HG03060 (cell line): ENCODE data around the gene ITGB5.

ENCODE experiments used
- ATAC-seq: cut with Tn5 transposase; IDR thresholded peaks from one replicate; pipeline ENCODE4 v1.9.1; 2021; ENCODE audit warnings: low read depth, moderate number of reproducible peaks; ENCODE audit not compliant: unreplicated experiment

Gene ITGB5, protein sequence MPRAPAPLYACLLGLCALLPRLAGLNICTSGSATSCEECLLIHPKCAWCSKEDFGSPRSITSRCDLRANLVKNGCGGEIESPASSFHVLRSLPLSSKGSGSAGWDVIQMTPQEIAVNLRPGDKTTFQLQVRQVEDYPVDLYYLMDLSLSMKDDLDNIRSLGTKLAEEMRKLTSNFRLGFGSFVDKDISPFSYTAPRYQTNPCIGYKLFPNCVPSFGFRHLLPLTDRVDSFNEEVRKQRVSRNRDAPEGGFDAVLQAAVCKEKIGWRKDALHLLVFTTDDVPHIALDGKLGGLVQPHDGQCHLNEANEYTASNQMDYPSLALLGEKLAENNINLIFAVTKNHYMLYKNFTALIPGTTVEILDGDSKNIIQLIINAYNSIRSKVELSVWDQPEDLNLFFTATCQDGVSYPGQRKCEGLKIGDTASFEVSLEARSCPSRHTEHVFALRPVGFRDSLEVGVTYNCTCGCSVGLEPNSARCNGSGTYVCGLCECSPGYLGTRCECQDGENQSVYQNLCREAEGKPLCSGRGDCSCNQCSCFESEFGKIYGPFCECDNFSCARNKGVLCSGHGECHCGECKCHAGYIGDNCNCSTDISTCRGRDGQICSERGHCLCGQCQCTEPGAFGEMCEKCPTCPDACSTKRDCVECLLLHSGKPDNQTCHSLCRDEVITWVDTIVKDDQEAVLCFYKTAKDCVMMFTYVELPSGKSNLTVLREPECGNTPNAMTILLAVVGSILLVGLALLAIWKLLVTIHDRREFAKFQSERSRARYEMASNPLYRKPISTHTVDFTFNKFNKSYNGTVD

DNA sequence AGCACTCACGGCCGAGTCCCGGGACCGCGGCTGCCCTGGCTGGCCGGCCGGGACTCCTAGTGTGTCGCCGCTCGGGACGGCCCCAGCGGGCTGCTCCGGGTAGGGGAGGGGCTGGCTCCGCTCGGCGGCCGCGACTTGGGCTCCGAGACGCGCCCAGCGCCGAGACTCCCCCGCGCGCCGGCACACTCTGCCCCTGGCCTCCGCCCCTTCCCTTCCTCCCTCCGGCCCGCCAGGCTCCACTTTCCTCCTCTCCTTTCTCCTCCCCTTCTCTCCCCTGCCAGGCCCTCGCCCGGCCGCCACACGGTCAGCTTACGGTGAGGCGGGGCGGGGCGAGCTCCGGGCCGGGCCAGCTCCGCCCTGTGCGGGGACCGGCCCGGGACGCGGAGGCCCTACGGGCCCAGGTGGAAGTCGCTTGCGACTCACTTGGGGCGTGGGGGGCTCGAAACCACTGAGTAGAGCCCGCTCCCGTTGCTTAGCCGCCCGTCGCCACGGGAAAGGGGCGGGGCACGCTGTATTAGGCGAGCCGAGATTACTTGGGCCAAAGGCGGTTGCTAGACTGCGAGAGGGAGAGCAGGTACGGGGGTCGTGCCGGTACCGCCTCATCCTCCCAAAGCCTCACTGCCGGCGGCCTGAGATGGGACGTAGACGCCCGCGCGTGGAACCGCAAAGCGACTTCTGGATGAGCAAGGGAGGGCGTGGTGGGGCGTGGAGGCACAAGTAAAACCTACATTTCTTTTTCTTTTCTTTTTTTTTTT, at the start of gene ITGB5:
ITGB5 (minus strand) TSS at position 189 of the 755 bp plus-strand sequence. CDS start 365 bp downstream, outside the sequence.
- no peak for ATAC-seq

DNA sequence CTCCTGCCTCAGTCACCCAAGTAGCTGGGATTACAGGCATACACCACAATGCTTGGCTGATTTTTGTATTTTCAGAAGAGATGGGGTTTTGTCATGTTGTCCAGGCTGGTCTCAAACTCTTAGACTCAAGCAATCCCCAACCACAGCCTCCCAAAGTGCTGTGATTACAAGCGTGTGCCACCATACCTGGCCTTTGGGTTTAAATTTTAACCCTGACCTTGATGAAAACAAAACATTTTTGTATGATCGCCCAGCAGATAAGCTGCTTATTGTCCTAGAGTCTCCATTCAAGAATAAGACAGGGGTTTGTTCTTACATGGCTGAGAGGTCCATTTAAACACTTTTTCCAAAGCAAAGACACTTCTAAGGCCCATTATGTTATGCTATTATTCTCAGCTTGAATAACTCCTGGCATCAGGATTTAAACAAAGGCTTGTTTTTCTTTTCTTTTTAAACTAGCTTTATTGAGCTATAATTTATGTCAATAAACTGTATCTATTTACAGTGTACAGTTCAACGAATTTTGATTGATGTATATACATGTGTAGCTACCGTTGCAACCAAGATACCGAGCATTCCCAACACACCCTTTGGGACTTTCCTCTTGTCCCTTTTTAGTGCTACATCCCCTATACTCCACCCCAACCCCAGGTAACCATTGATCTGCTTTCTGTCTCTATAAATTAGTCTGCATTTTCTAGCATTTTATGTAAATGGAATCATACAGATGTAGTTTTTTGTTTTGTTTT, 48.8 kb upstream of the ITGB5 start:
- ATAC-seq, result no peak

DNA sequence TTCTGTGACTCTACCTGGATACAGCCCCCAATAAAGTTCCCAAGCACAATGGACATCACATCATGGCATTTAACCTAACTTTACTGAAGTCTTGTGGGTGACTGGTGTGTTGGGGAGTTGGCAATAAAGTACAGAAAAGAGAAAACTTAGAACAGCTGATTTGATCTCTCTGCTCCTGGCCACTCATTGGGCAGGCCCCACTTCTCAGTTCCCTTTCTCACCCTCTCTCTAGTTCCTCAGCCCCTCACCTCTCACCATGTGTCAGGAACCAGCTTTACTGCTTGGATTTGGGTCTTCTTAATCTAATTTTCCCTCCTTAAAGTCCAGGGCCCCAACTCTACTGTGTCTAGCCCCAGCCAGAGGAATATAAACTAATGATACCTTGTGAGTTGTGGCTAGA, 48.1 kb upstream of the ITGB5 start:
- ATAC-seq, result no peak

DNA sequence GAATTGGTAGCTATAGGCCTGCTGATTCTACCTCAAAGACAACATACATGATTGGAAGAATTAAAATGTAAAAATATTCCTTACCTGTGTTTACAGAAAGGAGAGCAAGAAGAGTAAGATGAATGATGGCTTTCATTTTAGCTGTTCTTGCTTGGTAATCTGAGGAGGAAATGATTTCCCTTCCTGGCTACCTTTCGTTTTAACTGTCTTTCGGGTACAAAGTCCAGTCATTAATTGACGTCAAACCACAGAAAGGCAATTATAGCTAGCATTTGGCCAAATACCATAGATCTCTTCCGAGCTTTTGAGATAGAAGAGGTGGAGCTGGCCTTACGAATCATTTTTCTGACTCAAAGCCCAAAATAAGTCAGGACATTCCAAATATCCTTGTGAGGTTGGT, 47.4 kb upstream of the ITGB5 start, which contains the start of gene MUC13:
MUC13 (minus strand) TSS at position 175 of the 400 bp plus-strand sequence; CDS start at position 136, 39 bp downstream.
- no peak for ATAC-seq

DNA sequence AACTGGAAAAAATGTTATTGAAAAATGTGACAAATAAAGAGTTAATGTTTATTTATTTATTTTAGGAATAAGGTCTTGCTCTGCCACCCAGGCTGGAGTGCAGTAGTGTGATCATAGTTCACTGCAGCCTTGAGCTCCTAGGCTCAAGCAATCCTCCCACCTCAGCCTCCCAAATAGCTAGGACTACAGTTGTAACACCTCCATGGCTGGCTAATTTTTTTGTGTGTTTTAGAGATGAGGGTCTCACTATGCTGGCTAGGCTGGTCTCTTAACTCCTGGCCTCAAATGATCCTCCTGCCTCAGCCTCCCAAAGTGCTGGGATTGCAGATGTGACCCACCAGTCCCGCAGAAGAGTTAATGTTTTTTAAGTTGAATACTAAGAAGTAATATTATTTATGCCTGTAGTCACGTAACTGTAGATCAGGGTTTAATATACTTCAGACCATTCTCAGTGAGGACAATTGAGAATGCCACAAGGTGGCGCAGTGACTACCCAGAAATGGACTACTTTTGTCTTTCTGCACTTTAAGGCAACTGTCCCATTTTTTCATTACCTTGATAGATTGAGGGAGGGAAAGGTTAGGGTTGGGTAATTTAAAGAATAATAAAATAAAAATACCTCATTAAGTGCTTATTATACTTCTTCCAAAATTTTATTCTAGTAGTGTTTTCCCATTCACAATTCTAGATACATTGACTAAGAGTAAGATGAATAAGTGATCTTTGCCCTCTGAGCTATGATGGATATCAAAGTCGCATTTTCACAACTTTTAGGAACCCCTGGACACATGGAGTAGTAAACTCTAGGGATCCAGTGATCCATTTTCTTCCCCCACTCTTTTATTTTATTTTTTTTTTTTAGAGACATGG, 41.4 kb upstream of the ITGB5 start:
- ATAC-seq, result no peak

DNA sequence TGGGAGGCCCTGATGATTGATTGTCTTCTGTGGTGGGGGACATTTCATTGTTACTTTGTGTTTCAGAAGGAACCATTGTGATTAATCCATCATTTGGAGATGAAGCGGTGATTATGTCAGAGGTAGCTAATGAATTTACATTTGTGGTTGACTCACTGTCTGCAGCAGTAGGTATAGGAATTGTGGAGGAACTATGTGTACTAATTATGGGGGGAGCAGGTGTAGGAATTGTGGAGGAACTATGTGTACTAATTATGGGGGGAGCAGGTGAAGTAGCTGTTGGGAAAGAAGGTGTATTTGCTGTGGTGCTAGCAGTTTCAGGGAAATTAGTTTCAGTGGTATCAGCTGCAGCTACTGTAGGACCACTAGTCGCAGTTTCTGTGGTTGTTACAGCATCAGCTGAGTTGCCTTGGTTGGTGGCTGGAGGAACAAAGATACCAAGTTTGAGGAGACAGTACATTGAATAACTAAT, 40.4 kb upstream of the ITGB5 start:
- ATAC-seq, result no peak

DNA sequence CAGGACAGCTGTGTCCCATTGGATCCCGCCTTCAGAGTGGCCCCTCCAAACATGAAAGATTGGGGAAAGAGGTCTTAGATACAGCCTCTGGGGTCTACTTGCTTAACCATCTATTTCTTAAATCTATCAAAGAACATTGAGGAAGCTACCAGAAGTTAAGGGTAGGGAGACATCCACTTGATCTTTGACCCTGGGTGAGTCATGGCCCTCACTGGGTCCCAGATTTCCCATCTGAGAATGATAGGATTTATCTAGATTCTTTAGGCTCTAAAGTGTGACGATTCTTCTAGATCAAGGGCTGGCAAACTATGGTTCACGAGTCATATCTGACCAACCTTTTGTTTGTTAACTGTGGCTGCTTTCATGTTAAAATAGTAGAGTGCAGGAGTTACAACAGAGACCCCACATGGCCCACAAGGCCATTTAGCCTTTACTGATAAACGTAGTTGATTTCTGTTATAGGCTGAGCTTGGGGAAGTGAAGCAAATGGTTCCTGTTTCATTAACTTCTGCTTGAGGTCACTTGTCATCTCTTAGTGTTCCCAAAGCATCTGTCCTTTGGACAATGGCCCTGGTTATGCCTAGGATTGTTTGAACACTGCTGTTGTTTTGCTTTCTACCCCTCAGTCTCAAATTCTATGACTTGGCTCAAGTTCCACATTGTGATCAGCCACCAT, 39.4 kb upstream of the ITGB5 start:
- ATAC-seq, result no peak

DNA sequence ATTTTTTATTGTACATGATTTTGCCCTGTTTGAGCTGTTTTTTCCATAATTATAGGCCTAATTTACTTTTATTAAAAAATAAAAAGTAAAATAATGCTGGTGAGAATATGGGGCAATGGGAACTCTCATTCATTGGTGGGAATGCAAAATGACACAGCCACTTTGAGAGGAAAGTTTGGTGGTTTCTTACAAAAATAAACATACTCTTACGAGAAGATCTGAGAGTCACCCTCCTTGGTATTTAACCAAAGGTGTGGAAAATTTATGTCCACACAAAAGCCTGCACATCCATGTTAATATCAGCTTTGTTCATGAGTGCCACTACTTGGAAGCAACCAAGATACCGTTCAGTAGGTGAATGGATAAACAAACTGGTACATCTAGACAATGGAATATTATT, 37.6 kb upstream of the ITGB5 start:
- no peak for ATAC-seq

DNA sequence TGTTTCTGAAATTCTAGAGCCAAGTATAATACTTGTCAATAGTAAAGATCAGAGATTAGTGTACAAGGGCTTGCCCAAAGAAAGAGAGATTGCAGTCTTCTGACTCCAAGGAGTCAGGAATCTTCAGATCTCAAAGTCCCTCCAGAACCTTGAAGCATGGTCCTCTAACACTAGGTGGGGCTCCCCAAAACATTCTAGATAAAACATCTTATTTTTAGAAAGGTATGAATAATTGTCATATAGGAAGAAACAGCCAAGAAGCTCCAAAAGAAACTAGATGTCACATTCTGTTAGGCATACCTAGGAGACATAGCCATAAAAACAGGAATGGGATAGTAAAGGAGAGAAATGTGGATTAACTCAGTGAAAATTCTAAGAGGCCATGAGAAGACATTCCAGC, 36.7 kb upstream of the ITGB5 start:
- no peak for ATAC-seq

DNA sequence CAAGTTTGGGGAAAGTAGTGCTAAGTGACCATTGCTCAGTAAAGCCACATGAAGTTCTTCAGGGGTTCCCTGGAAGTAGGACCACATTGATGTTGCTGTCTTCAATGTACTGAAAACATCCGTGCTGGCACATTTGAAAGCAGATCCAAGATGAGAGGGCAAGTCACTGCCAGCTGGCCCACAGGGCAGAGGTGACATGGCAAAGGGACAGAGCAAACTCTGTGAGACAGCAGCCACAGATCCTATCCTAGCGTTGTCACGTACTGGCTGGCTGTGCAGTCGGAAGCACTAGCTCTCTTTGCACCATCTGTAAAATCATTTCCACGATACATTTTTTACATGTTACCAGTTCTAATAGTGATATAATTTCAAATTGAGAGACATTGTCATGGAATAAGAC, 33.6 kb upstream of the ITGB5 start:
- no peak for ATAC-seq

DNA sequence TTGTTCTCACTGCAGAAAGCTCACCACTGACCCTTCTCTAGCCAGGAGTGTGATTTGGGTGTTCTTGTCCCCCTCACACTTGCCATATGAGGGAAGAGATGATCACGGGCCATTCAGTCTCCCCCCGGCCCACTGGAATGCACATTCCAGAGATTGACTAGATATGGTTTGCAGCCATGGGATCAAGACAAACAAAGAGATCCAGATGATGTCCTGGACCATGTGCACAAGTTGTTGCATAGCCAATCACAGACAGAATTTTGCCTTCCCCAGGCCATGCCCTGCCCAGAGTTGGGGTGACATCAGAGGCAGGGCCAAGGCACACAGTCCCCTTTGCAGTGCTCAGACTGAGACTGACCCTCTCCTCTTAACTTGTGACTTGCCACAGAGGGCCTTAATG, 32.6 kb upstream of the ITGB5 start:
- ATAC-seq, result no peak

DNA sequence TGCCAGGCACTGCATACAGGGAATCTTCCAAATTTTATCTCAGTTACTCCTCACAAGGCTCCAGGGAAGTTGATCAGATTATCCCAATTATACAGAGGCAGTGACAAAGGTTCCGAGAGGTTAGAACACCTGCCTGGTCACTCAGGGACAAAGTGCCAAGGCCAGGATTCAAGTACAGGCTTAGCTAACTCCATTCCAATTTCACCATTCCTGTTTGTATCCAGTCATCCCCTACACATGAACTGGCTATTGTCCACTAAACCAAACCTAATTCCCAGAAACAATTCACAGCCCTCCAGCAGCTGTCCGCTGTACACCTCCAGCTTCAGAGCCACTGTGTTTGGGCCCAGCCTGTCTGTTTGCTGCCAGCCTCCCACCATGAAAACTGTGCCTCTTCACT, 31.4 kb upstream of the ITGB5 start:
- ATAC-seq, result no peak

DNA sequence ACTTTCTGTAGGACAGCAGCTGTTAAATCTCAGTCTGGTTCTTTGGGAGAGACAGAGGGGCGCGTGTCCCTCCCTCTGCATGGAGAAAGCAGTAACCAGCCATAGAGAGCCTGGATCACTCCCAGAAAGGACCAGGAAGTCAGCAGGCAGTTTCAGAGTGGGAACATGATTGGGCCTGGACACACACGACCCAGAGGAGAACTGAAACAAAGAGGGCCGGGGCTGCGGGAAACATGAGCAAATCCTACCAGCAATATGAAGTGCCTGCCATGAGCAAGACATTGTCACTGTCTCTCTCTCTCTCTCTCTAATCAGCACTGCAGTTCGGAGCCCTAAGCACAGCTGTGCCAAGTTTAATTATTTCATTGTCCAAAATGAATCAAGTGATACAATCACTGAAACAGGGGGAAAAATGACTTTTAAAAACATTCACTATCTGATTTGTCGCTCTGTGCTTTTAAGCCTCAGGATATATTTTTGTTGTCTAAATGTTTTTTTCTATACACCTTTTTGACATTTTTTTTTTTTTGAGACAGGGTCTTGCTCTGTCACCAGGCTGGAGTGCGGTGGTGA, 29.8 kb upstream of the ITGB5 start:
- ATAC-seq, result no peak

DNA sequence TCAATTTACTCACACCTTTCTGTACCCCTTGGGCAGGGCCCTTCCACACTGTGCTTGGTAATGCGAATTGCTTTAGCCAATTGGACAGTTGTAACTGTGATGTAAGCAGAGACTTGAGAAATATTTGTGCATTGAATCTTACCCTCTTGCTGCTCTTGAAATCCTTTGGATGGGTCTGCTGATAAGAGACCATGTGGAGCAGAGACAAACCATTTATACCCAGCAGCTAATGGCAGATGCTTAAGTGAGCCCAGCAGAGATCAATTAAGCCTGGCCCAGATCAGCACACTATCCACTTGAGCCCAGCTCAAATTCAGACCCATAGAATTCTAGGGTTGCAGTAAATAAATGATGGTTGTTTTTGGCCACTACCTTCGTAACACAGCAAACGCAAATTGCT, 28.1 kb upstream of the ITGB5 start:
- ATAC-seq, result no peak

DNA sequence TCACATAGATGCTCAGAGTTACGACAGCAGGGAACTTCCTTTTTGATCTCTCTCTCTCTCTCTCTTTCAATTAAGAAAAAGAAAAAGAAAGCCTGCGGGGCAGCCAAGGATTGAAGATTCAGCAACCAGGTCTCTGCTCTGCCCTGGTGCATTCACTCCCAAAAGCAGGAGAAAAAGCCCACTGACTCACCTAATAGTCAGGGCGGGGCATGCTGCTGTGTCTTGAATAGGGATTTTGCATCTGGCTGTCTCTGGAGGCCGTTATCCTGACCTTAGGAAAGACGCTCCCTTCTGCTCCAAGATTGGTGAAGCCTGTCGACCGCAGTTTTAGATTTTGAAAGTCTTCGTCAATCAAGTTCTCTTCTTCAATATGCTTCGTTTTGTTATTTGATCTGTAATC, 20.8 kb upstream of the ITGB5 start:
- ATAC-seq, result no peak

DNA sequence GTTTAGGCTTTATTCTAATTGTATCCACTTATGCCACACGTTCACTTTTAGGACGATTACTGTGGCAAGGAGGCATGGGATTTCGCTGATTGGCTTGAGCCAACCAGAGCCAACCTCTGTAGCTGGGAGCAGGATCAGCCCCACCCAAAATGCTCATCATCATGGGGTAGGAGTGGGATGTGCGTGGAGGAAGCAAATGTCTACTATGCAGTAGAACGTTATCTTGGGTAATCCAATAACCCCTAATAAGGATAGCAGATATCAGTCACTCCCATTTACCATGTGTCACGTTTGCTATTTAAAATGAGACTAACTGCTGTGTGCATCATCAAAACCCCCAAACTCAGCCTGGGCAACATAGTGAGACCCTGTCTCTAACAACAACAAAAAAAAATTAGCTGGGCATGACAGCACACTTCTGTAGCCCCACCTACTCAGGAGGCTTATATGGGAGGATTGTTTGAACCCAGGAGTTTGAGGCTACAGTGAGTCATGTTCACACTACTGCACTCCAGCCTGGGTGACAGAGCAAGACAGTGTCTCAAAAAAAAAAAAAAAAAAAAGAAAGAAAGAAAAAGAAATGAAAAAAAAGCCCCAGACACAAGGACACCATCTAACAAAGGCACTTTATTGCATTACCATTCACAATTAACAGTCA, 17.8 kb upstream of the ITGB5 start:
- no peak for ATAC-seq

DNA sequence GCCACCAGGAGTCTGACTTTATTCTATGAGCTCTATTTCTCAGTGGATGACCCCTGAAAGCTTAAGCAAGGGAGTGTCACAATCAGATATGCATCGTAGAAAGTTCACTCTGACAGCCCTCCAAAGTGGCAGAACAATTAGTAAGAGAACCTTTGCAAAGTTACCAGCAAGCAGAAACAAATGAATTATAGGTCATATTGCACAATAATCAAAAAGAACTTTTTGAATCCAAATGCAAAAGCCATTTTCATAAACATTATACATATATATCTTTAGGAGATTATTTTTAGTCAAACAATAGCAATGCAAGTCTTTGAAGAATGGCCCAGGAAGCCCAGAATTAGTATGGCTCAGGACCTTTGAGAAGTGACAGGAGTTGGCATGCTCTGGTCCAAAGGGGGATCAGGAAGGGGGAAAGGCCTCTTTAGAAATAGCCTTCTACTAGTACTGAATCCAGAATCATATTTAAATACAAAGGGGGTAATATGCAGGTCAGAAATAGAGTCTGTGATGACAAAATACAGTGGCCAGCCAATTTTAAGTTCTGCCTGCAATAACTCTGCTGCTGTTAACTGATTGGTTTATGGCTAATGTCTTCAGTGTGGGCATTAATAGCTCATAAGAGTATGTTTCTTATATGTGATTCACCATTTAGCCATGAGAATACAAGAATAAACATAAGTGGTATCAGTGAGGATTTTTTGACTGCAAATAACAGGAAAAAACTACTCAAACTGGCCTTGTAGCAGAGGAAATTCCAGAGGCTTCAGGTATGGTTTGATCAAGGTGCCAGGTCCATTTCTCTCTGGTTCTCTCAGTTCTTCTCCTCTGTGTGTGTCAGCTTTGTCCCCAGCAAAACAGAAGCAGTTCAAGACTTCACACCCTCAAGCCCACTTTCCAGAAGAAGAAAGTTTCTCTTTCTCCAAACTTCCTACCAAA, 17.0 kb upstream of the ITGB5 start:
- no peak for ATAC-seq
